H1 (cell line): ENCODE data around the gene XPOT. TPM values are rescaled to one million over a fixed set of nuclear protein-coding genes. Genes with fewer than 3 reads are reported as not detected.

Source experiments
- CTCF ChIA-PET: fragments of 300-600 bp; sonication (Branson Sonifier 250); formaldehyde crosslinking; loops from one replicate; lab custom pipeline; 2021; ENCODE audit not compliant: partially characterized antibody; lab: Charles Lee
- POLR2A ChIA-PET: fragments of 300-600 bp; sonication (Branson Sonifier 250); formaldehyde crosslinking; loops from one replicate; lab custom pipeline; 2021; ENCODE audit warnings: inconsistent platforms; ENCODE audit not compliant: partially characterized antibody; lab: Charles Lee
- DNase-seq, 2 experiments: peaks; one replicate each; pipeline versions ENCODE4 v3.0.0 to v3.0.0-alpha.2; 2010 to 2022; ENCODE audit warnings: low spot score in 2 of 2, low read depth in 1 of 2, mixed read lengths in 1 of 2
- FAIRE-seq: peaks from 2 replicates; lab custom pipeline; 2011; peaks lifted over from hg19 to GRCh38; lab: Jason Lieb, UNC
- H2AFZ ChIP-seq: 2 replicates; pipeline ENCODE4 v1.8.1; 2012; ENCODE audit warnings: low read length, inconsistent platforms
- H2AK5ac ChIP-seq: 2 replicates; pipeline ENCODE4 v1.6.1; 2013; ENCODE audit warnings: low read depth, low read length
- H2BK120ac ChIP-seq: replicated peaks from 2 replicates; pipeline ENCODE3; 2013; ENCODE audit warnings: low read depth, low read length, inconsistent platforms
- H2BK12ac ChIP-seq: 2 replicates; pipeline ENCODE4 v1.6.1; 2013; ENCODE audit warnings: low read depth, low read length
- H2BK15ac ChIP-seq: 2 replicates; pipeline ENCODE4 v1.6.1; 2013; ENCODE audit warnings: low read length
- H2BK20ac ChIP-seq: 2 replicates; pipeline ENCODE4 v1.6.1; 2013; ENCODE audit warnings: low read length
- H2BK5ac ChIP-seq: 2 replicates; pipeline ENCODE4 v1.6.1; 2013; ENCODE audit warnings: low read depth, low read length
- H3K14ac ChIP-seq: 2 replicates; pipeline ENCODE4 v1.6.1; 2013; ENCODE audit warnings: inconsistent platforms; ENCODE audit not compliant: insufficient read length
- H3K18ac ChIP-seq: 2 replicates; pipeline ENCODE4 v1.6.1; 2013; ENCODE audit warnings: low read length; ENCODE audit errors: extremely low read depth
- H3K23ac ChIP-seq: 2 replicates; pipeline ENCODE4 v1.6.1; 2013; ENCODE audit warnings: inconsistent platforms; ENCODE audit not compliant: insufficient read length
- H3K23me2 ChIP-seq: 2 replicates; pipeline ENCODE4 v1.6.1; 2013; ENCODE audit warnings: low read depth, low read length
- H3K27ac ChIP-seq: 2 replicates; pipeline ENCODE4 v1.6.1; 2011; ENCODE audit warnings: low read depth, low read length, inconsistent platforms
- H3K27me3 ChIP-seq, 4 experiments: replicated peaks in 1 of 4; 1 replicate in 1 of 4; 2 replicates in 3 of 4; pipeline versions ENCODE4 v1.6.1 to v1.8.1; 2011 to 2013; ENCODE audit warnings: low read length in 3 of 4, mild to moderate bottlenecking in 3 of 4, inconsistent platforms in 2 of 4, mixed read lengths in 2 of 4, moderate library complexity in 1 of 4; ENCODE audit not compliant: control insufficient read depth in 3 of 4, insufficient read depth in 3 of 4; ENCODE audit errors: extremely low read depth in 1 of 4
- H3K36me3 ChIP-seq, 4 experiments: 2 replicates each; pipeline versions ENCODE4 v1.6.1 to v1.8.1; 2011 to 2013; ENCODE audit warnings: mild to moderate bottlenecking in 4 of 4, low read length in 3 of 4, moderate library complexity in 2 of 4, control low read depth in 1 of 4, inconsistent platforms in 1 of 4; ENCODE audit not compliant: insufficient read depth in 4 of 4, control insufficient read depth in 2 of 4
- H3K4ac ChIP-seq: replicated peaks from 2 replicates; pipeline ENCODE3; 2013; ENCODE audit warnings: low read length, low read depth, mixed read lengths, inconsistent platforms; ENCODE audit not compliant: insufficient read length
- H3K4me1 ChIP-seq, 4 experiments: replicated peaks in 1 of 4; 1 replicate in 1 of 4; 2 replicates in 3 of 4; pipeline versions ENCODE4 v1.6.1 to v1.8.1; 2011 to 2013; ENCODE audit warnings: low read length in 3 of 4, inconsistent platforms in 2 of 4, mixed read lengths in 1 of 4; ENCODE audit not compliant: insufficient read depth in 4 of 4, control insufficient read depth in 3 of 4
- H3K4me2 ChIP-seq, 2 experiments: 2 replicates each; pipeline versions ENCODE4 v1.6.1 to v1.8.1; 2011 to 2013; ENCODE audit warnings: low read depth in 2 of 2, low read length in 2 of 2, control low read depth in 1 of 2, inconsistent platforms in 1 of 2, mild to moderate bottlenecking in 1 of 2; ENCODE audit not compliant: insufficient read depth in 1 of 2
- H3K4me3 ChIP-seq, 4 experiments: fragments of 200-600, 300-600 bp in 1 of 4; sonication (generic), shearing (Covaris generic), sonication (Bioruptor Twin) in 1 of 4; 2 replicates each; pipeline versions ENCODE4 v1.5.1 to v1.8.1; 2011 to 2016; ENCODE audit warnings: low read length in 4 of 4, low read depth in 3 of 4, control low read depth in 2 of 4, inconsistent platforms in 2 of 4, mild to moderate bottlenecking in 2 of 4, mixed read lengths in 1 of 4, moderate library complexity in 1 of 4; ENCODE audit not compliant: insufficient read depth in 2 of 4; ENCODE audit errors: extremely low read depth in 1 of 4
- H3K56ac ChIP-seq: replicated peaks from 2 replicates; pipeline ENCODE3; 2013; ENCODE audit warnings: low read depth, mild to moderate bottlenecking, mixed read lengths, low read length, inconsistent platforms; ENCODE audit not compliant: insufficient read length
- H3K79me1 ChIP-seq: 2 replicates; pipeline ENCODE4 v1.6.1; 2013; ENCODE audit warnings: low read depth, low read length, control low read depth
- H3K79me2 ChIP-seq, 2 experiments: 2 replicates each; pipeline versions ENCODE4 v1.6.1 to v1.8.1; 2012 to 2013; ENCODE audit warnings: low read length in 2 of 2, mild to moderate bottlenecking in 2 of 2, inconsistent platforms in 1 of 2; ENCODE audit not compliant: insufficient read depth in 2 of 2, control insufficient read depth in 1 of 2
- H3K9ac ChIP-seq, 4 experiments: replicated peaks in 1 of 4; 1 replicate in 1 of 4; 2 replicates in 3 of 4; pipeline versions ENCODE4 v1.6.1 to v1.8.1; 2011 to 2013; ENCODE audit warnings: low read depth in 3 of 4, low read length in 3 of 4, control low read depth in 2 of 4, mild to moderate bottlenecking in 2 of 4, moderate library complexity in 2 of 4, inconsistent platforms in 1 of 4; ENCODE audit errors: extremely low read depth in 1 of 4
- H3K9me3 ChIP-seq, 2 experiments: 2 replicates each; pipeline versions ENCODE4 v1.6.1 to v1.8.1; 2012 to 2013; ENCODE audit warnings: mild to moderate bottlenecking in 2 of 2, moderate library complexity in 2 of 2, control low read depth in 1 of 2, inconsistent platforms in 1 of 2, low read depth in 1 of 2, low read length in 1 of 2, mixed read lengths in 1 of 2; ENCODE audit not compliant: insufficient read depth in 2 of 2
- H4K20me1 ChIP-seq, 2 experiments: replicated peaks in 1 of 2; 2 replicates each; pipeline versions ENCODE3 to v1.8.1; 2011 to 2013; ENCODE audit warnings: inconsistent platforms in 2 of 2, low read length in 2 of 2, mild to moderate bottlenecking in 1 of 2; ENCODE audit not compliant: insufficient read depth in 2 of 2, control insufficient read depth in 1 of 2
- H4K5ac ChIP-seq: 2 replicates; pipeline ENCODE4 v1.6.1; 2013; ENCODE audit warnings: low read length, low read depth, mixed read lengths, inconsistent platforms; ENCODE audit not compliant: insufficient read length
- H4K8ac ChIP-seq: 2 replicates; pipeline ENCODE4 v1.8.0; 2013; ENCODE audit warnings: mild to moderate bottlenecking, moderate library complexity, low read length, inconsistent platforms; ENCODE audit not compliant: insufficient read depth; ENCODE audit errors: extremely low read depth
- H4K91ac ChIP-seq: replicated peaks from 2 replicates; pipeline ENCODE3; 2013; ENCODE audit warnings: low read length, mixed read lengths, inconsistent platforms; ENCODE audit not compliant: insufficient read length
- CHD1 ChIP-seq: IDR thresholded peaks from 2 replicates; pipeline ENCODE4 v1.6.1; 2012; ENCODE audit warnings: low read depth, low read length, improper control_type of control experiment
- EZH2 ChIP-seq: fragments of 200-600 bp; sonication (generic); IDR thresholded peaks from 2 replicates; pipeline ENCODE4 v1.7.1; 2012; ENCODE audit warnings: low read depth, mild to moderate bottlenecking, moderate library complexity, low read length, inconsistent platforms; ENCODE audit not compliant: severe bottlenecking
- MAFK ChIP-seq: IDR thresholded peaks from 2 replicates; pipeline ENCODE4 v1.6.1; 2012; ENCODE audit warnings: low read depth, mild to moderate bottlenecking, improper control_type of control experiment, low read length
- NRF1 ChIP-seq: IDR thresholded peaks from 2 replicates; pipeline ENCODE4 v1.6.1; 2011; ENCODE audit warnings: mild to moderate bottlenecking, low read depth, low read length, improper control_type of control experiment
- POLR2A ChIP-seq, 2 experiments: IDR thresholded peaks; 1 replicate in 1 of 2; 2 replicates in 1 of 2; pipeline ENCODE4 v1.6.1; 2011; ENCODE audit warnings: low read depth in 2 of 2, low read length in 2 of 2, mild to moderate bottlenecking in 2 of 2; ENCODE audit errors: control extremely low read depth in 1 of 2
- POLR2AphosphoS5 ChIP-seq: IDR thresholded peaks from 2 replicates; pipeline ENCODE4 v1.6.1; 2011; ENCODE audit warnings: low read depth, low read length
- SP2 ChIP-seq: IDR thresholded peaks from 2 replicates; pipeline ENCODE4 v1.6.1; 2012; ENCODE audit warnings: mild to moderate bottlenecking, low read length, inconsistent platforms
- WGBS, 2 experiments: shearing (Covaris generic) in 1 of 2; methylation state at CpG; one replicate each; pipeline versions ENCODE4 v1.1.6 to v1.1.7; 2013 to 2015; ENCODE audit warnings: low lambda C conversion rate in 2 of 2, mixed read lengths in 2 of 2, inconsistent platforms in 1 of 2, low coverage in 1 of 2, missing lambda C conversion rate in 1 of 2; ENCODE audit not compliant: insufficient replicate concordance in 2 of 2, insufficient coverage in 1 of 2, insufficient read length in 1 of 2; ENCODE audit errors: extremely low coverage in 1 of 2, missing lambda C conversion rate in 1 of 2; 5-methylcytosine and 5-hydroxymethylcytosine counted together
- polyA plus RNA-seq, 7 experiments: library from polyadenylated mRNA; depleted of rRNA in 3 of 7; stranded (reverse) in 5 of 7; unstranded in 2 of 7; fragments of >200 nt in 5 of 7; fragments of 200-250 nt in 2 of 7; gene quantifications; 1 replicate in 5 of 7; 2 replicates in 1 of 7; 4 replicates in 1 of 7; pipeline versions ENCODE4 v1.2.1 to v1.2.3, GENCODE V29; 2011 to 2013; ENCODE audit warnings: missing spikeins in 2 of 7, mixed read lengths in 2 of 7
- total RNA-seq: library from RNA; stranded (reverse); fragmentation: NEBNext Ultra II Directional; extraction: Animal tissue kit (Norgen Biotek cat#: 25700); gene quantifications from 2 replicates; pipeline ENCODE4 v1.2.1, GENCODE V29; 2021

The XPOT gene
- total and polyA plus RNA-seq, 2 of the 8 experiments (the other 6 are each of a cell fraction or from before 2014, with no cell fraction given): 38.8 to 176 TPM

DNA sequence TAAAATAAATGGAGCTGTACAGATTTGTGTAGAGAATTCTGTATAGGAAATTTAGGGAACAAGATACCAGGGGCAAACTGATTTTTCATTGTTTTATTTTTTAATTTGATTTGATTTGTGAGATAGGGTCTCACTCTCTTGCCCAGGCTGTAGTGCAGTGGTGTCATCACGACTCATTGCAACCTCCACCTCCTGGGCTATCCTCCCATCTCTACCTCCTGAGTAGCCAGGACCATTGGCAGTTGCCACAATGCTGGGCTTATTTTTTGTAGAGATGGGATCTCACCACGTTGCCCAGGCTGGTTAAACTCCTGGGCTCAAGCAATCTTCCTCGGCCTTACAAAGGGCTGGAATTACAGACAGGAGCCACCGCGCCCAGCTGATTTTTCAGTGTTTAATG, 29.7 kb downstream of the XPOT start:
- Histone ChIP-seq H2AFZ (no peak overlapping the region), H3K79me2 (no peaks in the 10 kb centered on the region), H3K4me1 (no peaks in the 10 kb centered on the region), H2BK15ac (no peak overlapping the region), H3K27ac (no peak overlapping the region), H4K91ac (no peak overlapping the region), H2BK5ac (no peak overlapping the region), H3K56ac (no peak overlapping the region), H4K20me1 (peaks cover 0 to 3% of the 10 kb centered on the region in 2 experiments), H4K8ac (no peak overlapping the region), H3K9ac (no peak overlapping the region), H2BK20ac (no peak overlapping the region), H2BK120ac (no peak overlapping the region), H3K23me2 (no peaks in the 10 kb centered on the region), H3K4me3 (no peak overlapping the region), H3K23ac (no peak overlapping the region), H3K79me1 (no peaks in the 10 kb centered on the region), H2AK5ac (no peak overlapping the region), H3K36me3 (peaks cover 42 to 100% (median 81%) of the 10 kb centered on the region in 4 experiments), H3K27me3 (no peaks in the 10 kb centered on the region), H4K5ac (no peak overlapping the region), H3K18ac (no peak overlapping the region), H3K14ac (no peak overlapping the region), H3K4ac (no peak overlapping the region), H3K4me2 (no peak overlapping the region), H3K9me3 (no peaks in the 10 kb centered on the region), H2BK12ac (no peak overlapping the region)
- POLR2A ChIA-PET: interaction anchor here (1.3 to 1.5 kb wide), 2 partner anchors 11 to 14 kb away, joined by 3 to 4 read pairs; no protein-coding TSS in a partner anchor
- WGBS, 2 experiments: 98% methylated on average over 5 of the region's 5 CpGs; no CpG with 5 or more reads in 1 of the 2 experiments
- DNase-seq (no peak), FAIRE-seq (no peak)
- CTCF ChIA-PET: no interaction called here
- no peak for TF ChIP-seq EZH2
- no peak for TF ChIP-seq POLR2A (IDR thresholded peaks at IDR 0.05; ENCODE audit: control extremely low read depth in 1 of 2, low read depth in 2 of 2, low read length in 2 of 2)
- TF ChIP-seq SP2: no peak
- no peak for TF ChIP-seq NRF1
- no peak for TF ChIP-seq CHD1
- no peak for TF ChIP-seq MAFK
- TF ChIP-seq POLR2AphosphoS5: no peak
